NT2/D1 (cell line): Measurements from ENCODE around the gene CCDC40.

Experiments used
- SUZ12 ChIP-seq: IDR thresholded peaks from 2 replicates; pipeline ENCODE4 v1.6.1; 2011; ENCODE audit not compliant: insufficient read length, insufficient read depth; ENCODE audit errors: extremely low read depth
- YY1 ChIP-seq: IDR thresholded peaks from 2 replicates; pipeline ENCODE4 v1.6.1; 2011; ENCODE audit not compliant: insufficient read length, insufficient read depth
- ZNF274 ChIP-seq: IDR thresholded peaks from 2 replicates; pipeline ENCODE4 v1.6.1; 2011; ENCODE audit warnings: mild to moderate bottlenecking, low read depth, low read length

- TF ChIP-seq YY1 (no peak), SUZ12 (no peak), ZNF274 (no peak)
Measured at GRCh38 chr17:80091376-80091775, 54.9 kb downstream of the CCDC40 start.
